Epithelial cell of alveolus of lung (primary cell): Measurements from ENCODE around the gene IFNA17. TPM values are rescaled to one million over a fixed set of nuclear protein-coding genes. Genes with fewer than 3 reads are reported as not detected.

Source experiments
- total RNA-seq: library from RNA; depleted of rRNA; stranded (reverse); fragments of >200 nt; gene quantifications from 2 replicates; pipeline ENCODE4 v1.2.1, GENCODE V29; 2015

The IFNA17 gene
- not detected in 2 replicates for total RNA-seq

GRCh38 chr9:21228122-21228521 is at the start of gene IFNA17:
Gene IFNA17, minus strand, starts transcription at chr9:21228222. Its CDS starts 49 bp downstream, at chr9:21228173.

GRCh38 chr9:21239911-21240310 is 11.9 kb upstream of the IFNA17 start, which contains the start of gene IFNA14:
Gene IFNA14, minus strand, starts transcription at chr9:21240005. Its CDS starts 70 bp downstream, at chr9:21239935.

GRCh38 chr9:21217211-21217610 is 10.8 kb downstream of the IFNA17 start, which contains the start of gene IFNA16:
Gene IFNA16, minus strand, starts transcription at chr9:21217311. Its CDS starts 6 bp downstream, at chr9:21217305.

GRCh38 chr9:21207043-21207442 is 21.0 kb downstream of the IFNA17 start, which contains the start of gene IFNA10:
Gene IFNA10, minus strand, starts transcription at chr9:21207143. Its CDS starts 46 bp downstream, at chr9:21207097.

GRCh38 chr9:21202105-21202504 is 25.9 kb downstream of the IFNA17 start, which contains the start of gene IFNA7:
Gene IFNA7, minus strand, starts transcription at chr9:21202205. Its CDS starts 40 bp downstream, at chr9:21202165.

GRCh38 chr9:21187487-21187886 is 40.5 kb downstream of the IFNA17 start, which contains the start of gene IFNA4:
Gene IFNA4, minus strand, starts transcription at chr9:21187587. Its CDS starts 56 bp downstream, at chr9:21187531.

Other genes starting within 250 kb of the IFNA17 start
- gene HACD4, start 196.6 kb downstream of the IFNA17 start, total RNA-seq = 3.7 and 5.3 TPM in 2 replicates
- gene IFNB1, start 150.3 kb downstream of the IFNA17 start, total RNA-seq = not detected in 2 replicates
- not detected in 2 replicates for gene IFNW1, start 86.4 kb downstream of the IFNA17 start, total RNA-seq
- gene IFNA21, start 61.6 kb downstream of the IFNA17 start, total RNA-seq = not detected in 2 replicates
- not detected in 2 replicates for gene IFNA4, start 40.6 kb downstream of the IFNA17 start, total RNA-seq
- not detected in 2 replicates for gene IFNA7, start 26.0 kb downstream of the IFNA17 start, total RNA-seq
- not detected in 2 replicates for gene IFNA10, start 21.1 kb downstream of the IFNA17 start, total RNA-seq
- not detected in 2 replicates for gene IFNA16, start 10.9 kb downstream of the IFNA17 start, total RNA-seq
- not detected in 2 replicates for gene IFNA14, start 11.8 kb upstream of the IFNA17 start, total RNA-seq
- not detected in 2 replicates for gene IFNA5, start 77.1 kb upstream of the IFNA17 start, total RNA-seq
- 25.2 and 30.0 TPM in 2 replicates for gene KLHL9, start 107.2 kb upstream of the IFNA17 start, total RNA-seq
- gene IFNA6, start 122.7 kb upstream of the IFNA17 start, total RNA-seq = not detected in 2 replicates
- gene IFNA13, start 139.8 kb upstream of the IFNA17 start, total RNA-seq = not detected in 2 replicates
- gene IFNA2, start 157.2 kb upstream of the IFNA17 start, total RNA-seq = not detected in 2 replicates
- gene IFNA8, start 180.9 kb upstream of the IFNA17 start, total RNA-seq = not detected in 2 replicates
- not detected in 2 replicates for gene IFNA1, start 212.2 kb upstream of the IFNA17 start, total RNA-seq